ENCODE results near the gene SLC19A2. TPM values are rescaled to one million over a fixed set of nuclear protein-coding genes. Genes with fewer than 3 reads are reported as not detected.
A peak's percentile ranks its signal among the peaks of the same experiment; 100 is the strongest.

SLC19A2 gene
- total and polyA plus RNA-seq, 2 of the 13 experiments (the other 11 are each of a cell fraction or from before 2014, with no cell fraction given) = 30.4 to 56.0 TPM

DNA sequence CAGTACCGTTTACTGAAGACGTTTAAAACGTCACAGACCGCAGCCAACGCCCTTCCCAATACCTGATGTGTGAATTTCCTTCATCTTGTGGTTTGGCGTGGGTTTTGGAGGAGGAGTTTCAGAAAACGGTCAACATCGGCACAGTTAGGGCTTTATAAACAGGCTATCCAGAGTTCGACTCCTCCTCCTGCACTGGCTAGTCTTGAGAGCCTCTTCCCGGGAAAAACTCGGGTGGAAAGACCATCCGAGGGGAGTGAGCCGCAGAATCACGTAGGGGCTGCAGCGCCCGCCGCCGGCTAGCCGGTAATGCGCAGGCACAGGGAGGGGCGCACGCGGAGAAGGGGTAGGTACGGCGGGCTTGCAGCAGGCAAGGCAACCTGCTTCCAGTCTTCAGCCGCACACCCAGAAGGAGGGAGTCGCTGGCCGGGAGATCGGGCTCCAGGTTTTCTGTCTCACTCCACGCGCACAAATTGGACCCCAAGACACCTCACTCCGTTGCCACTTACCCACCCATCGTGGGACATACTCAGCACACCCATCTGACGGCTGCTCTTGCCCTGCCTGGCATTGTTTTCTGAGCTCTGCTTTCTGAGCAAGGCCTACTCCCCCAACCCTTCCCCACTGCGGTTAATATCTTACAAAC, 25.4 kb downstream of the SLC19A2 start (continued):
- 0 out of 2 replicates have a peak, but pooled peaks have one; percentile 31 for TF ChIP-seq MTF1 (CRISPR knock-in tag; IDR thresholded peaks at IDR 0.05)
- no peak for TF ChIP-seq HIVEP1 (CRISPR knock-in tag; IDR thresholded peaks at IDR 0.05)
- peak; percentile 39; the same call in 1 of the 2 replicates for TF ChIP-seq ZNF598 (CRISPR knock-in tag; IDR thresholded peaks at IDR 0.05; ENCODE audit: borderline replicate concordance)
- TF ChIP-seq ZNF263 (CRISPR knock-in tag; IDR thresholded peaks at IDR 0.05) = peak; percentile 44; the same call in 1 of the 2 replicates
- TF ChIP-seq, protein P1, sequence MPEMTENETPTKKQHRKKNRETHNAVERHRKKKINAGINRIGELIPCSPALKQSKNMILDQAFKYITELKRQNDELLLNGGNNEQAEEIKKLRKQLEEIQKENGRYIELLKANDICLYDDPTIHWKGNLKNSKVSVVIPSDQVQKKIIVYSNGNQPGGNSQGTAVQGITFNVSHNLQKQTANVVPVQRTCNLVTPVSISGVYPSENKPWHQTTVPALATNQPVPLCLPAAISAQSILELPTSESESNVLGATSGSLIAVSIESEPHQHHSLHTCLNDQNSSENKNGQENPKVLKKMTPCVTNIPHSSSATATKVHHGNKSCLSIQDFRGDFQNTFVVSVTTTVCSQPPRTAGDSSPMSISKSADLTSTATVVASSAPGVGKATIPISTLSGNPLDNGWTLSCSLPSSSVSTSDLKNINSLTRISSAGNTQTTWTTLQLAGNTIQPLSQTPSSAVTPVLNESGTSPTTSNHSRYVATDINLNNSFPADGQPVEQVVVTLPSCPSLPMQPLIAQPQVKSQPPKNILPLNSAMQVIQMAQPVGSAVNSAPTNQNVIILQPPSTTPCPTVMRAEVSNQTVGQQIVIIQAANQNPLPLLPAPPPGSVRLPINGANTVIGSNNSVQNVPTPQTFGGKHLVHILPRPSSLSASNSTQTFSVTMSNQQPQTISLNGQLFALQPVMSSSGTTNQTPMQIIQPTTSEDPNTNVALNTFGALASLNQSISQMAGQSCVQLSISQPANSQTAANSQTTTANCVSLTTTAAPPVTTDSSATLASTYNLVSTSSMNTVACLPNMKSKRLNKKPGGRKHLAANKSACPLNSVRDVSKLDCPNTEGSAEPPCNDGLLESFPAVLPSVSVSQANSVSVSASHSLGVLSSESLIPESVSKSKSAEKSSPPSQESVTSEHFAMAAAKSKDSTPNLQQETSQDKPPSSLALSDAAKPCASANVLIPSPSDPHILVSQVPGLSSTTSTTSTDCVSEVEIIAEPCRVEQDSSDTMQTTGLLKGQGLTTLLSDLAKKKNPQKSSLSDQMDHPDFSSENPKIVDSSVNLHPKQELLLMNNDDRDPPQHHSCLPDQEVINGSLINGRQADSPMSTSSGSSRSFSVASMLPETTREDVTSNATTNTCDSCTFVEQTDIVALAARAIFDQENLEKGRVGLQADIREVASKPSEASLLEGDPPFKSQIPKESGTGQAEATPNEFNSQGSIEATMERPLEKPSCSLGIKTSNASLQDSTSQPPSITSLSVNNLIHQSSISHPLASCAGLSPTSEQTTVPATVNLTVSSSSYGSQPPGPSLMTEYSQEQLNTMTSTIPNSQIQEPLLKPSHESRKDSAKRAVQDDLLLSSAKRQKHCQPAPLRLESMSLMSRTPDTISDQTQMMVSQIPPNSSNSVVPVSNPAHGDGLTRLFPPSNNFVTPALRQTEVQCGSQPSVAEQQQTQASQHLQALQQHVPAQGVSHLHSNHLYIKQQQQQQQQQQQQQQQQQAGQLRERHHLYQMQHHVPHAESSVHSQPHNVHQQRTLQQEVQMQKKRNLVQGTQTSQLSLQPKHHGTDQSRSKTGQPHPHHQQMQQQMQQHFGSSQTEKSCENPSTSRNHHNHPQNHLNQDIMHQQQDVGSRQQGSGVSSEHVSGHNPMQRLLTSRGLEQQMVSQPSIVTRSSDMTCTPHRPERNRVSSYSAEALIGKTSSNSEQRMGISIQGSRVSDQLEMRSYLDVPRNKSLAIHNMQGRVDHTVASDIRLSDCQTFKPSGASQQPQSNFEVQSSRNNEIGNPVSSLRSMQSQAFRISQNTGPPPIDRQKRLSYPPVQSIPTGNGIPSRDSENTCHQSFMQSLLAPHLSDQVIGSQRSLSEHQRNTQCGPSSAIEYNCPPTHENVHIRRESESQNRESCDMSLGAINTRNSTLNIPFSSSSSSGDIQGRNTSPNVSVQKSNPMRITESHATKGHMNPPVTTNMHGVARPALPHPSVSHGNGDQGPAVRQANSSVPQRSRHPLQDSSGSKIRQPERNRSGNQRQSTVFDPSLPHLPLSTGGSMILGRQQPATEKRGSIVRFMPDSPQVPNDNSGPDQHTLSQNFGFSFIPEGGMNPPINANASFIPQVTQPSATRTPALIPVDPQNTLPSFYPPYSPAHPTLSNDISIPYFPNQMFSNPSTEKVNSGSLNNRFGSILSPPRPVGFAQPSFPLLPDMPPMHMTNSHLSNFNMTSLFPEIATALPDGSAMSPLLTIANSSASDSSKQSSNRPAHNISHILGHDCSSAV (CRISPR knock-in tag; IDR thresholded peaks at IDR 0.05; ENCODE audit: borderline replicate concordance) = no peak
- TF ChIP-seq, protein P2, sequence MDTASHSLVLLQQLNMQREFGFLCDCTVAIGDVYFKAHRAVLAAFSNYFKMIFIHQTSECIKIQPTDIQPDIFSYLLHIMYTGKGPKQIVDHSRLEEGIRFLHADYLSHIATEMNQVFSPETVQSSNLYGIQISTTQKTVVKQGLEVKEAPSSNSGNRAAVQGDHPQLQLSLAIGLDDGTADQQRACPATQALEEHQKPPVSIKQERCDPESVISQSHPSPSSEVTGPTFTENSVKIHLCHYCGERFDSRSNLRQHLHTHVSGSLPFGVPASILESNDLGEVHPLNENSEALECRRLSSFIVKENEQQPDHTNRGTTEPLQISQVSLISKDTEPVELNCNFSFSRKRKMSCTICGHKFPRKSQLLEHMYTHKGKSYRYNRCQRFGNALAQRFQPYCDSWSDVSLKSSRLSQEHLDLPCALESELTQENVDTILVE (CRISPR knock-in tag; IDR thresholded peaks at IDR 0.05) = no peak
- TF ChIP-seq, protein P3, sequence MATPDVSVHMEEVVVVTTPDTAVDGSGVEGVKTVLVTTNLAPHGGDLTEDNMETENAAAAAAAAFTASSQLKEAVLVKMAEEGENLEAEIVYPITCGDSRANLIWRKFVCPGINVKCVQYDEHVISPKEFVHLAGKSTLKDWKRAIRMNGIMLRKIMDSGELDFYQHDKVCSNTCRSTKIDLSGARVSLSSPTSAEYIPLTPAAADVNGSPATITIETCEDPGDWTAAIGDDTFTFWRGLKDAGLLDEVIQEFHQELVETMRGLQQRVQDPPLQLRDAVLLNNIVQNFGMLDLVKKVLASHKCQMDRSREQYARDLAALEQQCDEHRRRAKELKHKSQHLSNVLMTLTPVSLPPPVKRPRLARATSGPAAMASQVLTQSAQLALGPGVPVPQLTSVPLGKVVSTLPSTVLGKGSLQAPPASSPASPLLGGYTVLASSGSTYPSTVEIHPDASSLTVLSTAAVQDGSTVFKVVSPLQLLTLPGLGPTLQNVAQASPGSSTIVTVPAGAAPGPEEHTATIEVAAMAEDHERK (CRISPR knock-in tag; IDR thresholded peaks at IDR 0.05; ENCODE audit: low read depth) = no peak
- TF ChIP-seq ZMYM3 (CRISPR knock-in tag; IDR thresholded peaks at IDR 0.05) = 0 out of 2 replicates have a peak, but pooled peaks have one; percentile 23
- TF ChIP-seq HNRNPK (IDR thresholded peaks at IDR 0.05; ENCODE audit: low read depth, low read length, poor library complexity, severe bottlenecking) = no peak
- TF ChIP-seq TAF1 (CRISPR knock-in tag; IDR thresholded peaks at IDR 0.05) = no peak
- TF ChIP-seq GABPB1 (CRISPR knock-in tag; IDR thresholded peaks at IDR 0.05) = no peak
- TF ChIP-seq KDM5B (CRISPR knock-in tag; IDR thresholded peaks at IDR 0.05; ENCODE audit: borderline replicate concordance) = peak; percentile 57; the same call in 1 of the 2 replicates
- TF ChIP-seq HNRNPH1 (optimal IDR thresholded peaks at IDR 0.05; ENCODE audit: low read depth, low read length) = no peak
- no peak for TF ChIP-seq NRL (CRISPR knock-in tag; IDR thresholded peaks at IDR 0.05; ENCODE audit: borderline replicate concordance)
- TF ChIP-seq, protein P4, sequence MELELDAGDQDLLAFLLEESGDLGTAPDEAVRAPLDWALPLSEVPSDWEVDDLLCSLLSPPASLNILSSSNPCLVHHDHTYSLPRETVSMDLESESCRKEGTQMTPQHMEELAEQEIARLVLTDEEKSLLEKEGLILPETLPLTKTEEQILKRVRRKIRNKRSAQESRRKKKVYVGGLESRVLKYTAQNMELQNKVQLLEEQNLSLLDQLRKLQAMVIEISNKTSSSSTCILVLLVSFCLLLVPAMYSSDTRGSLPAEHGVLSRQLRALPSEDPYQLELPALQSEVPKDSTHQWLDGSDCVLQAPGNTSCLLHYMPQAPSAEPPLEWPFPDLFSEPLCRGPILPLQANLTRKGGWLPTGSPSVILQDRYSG (CRISPR knock-in tag; IDR thresholded peaks at IDR 0.05) = no peak
- TF ChIP-seq ZNF670 (CRISPR knock-in tag; IDR thresholded peaks at IDR 0.05; ENCODE audit: borderline replicate concordance) = no peak
- no peak for TF ChIP-seq ZNF382 (CRISPR knock-in tag; IDR thresholded peaks at IDR 0.05; ENCODE audit: borderline replicate concordance)
- TF ChIP-seq SIX4 (CRISPR knock-in tag; IDR thresholded peaks at IDR 0.05) = no peak

Data from HepG2 (cell line).